ENCODE data around the gene GRIA4. TPM values are rescaled to one million over a fixed set of nuclear protein-coding genes. Genes with fewer than 3 reads are reported as not detected.
"Not testable (repeated sequence)": the region's sequence is repeated elsewhere in the genome, so short reads cannot be mapped to it uniquely, and the experiment has no call there.

GRIA4 gene
- polyA plus RNA-seq, 1 donor, result 0.75 TPM

DNA sequence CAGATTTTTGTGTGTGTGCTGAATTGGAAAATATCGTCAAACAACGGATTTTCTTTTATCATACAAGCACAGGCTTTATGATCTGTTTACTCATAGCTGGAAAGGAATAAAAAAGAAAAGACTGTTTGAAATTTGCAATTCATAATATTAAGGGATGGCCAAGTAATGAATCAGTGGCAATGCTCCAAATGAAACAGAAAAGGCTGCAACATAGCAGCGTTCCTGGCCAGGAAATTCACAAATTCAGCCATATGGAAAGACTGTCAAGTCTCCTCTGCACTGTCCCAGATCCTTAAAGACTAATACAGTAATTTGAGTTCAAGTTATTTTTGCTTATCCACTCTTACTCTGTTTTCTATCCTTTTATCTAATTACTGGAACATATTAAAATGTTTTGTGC is 313.9 kb downstream of the GRIA4 start:
- DNase-seq, result no peak

DNA sequence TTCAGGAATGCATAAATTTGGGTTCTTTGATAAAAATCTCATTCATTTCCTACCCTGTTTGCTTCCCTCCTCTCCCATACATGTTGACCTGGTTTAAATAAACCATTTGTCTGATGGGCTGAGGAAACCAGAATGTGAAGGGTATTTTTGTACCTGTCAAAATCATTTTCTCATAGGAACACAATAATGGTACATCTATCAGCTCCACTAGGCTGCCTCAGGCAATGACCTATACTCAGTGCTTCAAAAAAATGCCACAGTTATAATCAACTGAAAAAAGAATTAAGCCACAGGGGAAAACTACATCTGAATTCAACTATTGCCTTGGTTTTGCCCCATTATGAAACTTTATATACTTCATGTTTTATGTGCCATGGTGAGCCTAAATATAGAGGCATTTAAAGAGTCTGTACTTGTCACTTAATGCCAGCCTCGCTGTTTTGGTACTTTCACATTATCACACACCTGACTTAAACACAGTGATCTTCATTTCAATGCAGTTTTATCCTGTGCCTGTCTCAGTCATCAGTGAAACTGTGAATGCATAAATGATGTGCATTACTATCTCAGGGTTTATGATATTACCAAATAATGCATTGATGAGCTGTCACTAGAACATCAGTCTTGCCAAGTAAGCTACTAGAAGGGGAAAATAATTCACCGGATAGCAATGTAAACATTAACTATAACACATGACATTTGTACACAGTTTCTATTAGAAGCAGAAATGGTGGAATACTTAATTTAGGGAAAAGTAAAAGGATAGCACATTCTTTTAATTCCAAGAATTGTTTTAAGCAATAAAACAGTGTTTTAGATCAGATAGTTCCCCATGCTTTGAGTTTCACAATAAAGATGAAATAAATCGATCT is 319.4 kb downstream of the GRIA4 start:
- no peak for DNase-seq

DNA sequence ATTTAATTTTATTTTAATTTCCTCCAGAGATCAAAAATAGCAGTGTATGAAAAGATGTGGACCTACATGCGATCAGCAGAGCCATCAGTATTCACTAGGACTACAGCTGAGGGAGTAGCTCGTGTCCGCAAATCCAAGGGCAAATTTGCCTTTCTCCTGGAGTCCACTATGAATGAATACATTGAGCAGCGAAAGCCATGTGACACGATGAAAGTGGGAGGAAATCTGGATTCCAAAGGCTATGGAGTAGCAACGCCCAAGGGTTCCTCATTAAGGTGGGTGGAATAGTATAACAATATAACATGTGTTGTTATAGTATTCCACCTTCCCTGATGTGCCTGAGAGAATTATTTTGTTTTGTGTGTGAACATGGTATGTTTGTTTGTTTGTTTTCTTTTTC is 323.8 kb downstream of the GRIA4 start:
- no peak for DNase-seq

DNA sequence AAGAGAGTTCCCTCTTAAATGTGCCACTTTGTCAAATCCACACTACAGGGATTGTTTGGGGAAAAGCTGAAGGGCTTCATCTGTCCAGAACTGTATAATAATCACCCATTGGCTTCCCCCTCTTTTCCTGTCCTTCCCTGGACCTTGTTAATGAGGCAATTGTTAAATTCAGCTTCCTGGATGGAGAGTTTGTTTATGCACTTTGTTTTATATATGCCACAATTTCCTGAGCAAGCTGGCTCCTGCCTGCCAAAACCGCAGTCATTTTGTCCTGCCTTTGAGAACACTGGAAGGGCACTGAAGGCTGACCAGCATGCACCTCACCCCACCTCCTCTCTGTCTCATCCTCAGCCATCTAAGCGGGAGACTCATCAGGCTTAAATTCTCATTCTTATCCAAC is 325.9 kb downstream of the GRIA4 start:
- no peak for DNase-seq

DNA sequence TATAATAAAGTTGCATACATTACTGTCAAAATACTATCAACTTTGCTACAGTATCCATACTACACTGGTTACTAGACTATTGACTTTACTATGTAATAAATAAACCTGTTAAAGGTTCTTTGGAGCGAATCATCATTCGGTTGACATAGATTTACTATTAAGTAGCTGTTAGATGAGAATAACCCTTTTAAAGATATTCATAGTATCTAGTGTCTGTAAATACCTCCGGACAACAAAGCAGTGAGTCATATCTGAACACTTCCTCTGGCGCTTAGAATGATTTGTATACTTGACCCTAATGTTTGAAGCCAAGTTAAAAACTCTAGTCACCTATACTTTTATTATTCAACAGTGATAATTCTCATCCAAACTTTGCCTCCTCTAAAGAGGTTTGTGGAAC is 327.5 kb downstream of the GRIA4 start:
- DNase-seq, result no peak

DNA sequence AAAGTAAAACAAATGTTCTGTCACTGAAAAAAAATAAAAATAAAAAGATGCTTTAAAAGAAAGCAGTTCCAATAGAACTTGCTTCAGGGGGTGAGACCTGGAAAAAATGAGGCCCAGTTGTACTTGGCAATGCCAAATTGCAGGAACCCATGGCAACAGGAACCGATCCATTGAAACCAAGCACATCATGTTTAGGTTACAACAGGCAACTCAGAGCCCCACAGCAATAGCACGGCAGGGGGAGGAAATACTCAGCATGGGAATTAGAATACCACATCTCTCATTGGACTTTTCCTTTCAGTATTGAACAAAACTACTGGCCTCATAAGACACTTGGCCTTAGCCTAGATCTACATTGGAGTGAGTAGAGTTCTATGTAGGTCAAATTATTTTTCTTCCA is 327.9 kb downstream of the GRIA4 start:
- no peak for DNase-seq

DNA sequence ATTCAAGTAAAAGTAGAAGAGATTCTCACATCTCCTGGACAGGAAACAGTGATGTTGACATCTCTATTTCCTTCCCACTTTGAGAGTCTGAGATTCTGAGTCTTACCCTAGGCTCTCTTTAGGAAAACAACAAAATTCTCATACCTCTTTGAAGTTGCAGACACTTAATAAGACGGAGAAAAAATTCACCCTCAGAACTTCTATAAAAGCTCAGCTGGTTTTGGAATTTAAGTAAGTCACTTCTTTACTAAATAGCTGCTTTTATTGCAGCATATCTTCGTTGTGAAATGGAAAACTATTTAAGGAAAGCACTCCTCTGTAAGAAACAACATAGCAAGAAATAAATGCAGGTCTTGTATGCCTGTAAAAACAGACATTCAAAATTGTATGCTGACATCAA is 333.0 kb downstream of the GRIA4 start:
- no peak for DNase-seq

DNA sequence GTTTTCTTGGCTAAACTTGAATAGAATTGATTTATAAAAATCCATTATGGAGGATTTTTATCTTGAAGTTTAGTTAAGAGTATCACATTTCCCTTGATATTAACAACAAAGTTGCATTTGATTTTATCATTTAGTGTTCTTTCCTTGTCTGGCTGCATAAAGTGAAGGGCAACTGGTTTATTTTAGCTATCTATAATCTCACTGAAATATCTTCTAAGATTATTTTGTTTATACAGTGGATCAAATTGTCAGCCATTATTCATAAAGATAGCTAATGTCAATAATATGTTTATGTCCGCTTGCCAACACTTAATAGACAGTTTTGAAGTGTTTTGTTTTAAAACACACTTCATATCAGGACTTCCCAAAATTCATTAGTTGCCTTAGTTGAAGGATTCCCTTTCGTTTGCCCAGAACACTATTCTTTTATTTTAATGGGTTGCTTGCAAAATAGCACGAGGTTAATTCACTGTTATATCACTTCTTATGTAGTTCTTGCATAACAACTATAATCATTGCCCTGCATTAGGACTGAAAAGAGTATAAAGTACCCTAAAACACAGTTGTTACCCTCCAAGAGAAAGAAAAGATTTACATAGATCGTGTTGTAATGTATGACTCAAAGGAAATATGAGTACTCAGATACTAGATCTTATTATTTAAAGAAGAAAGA is 339.2 kb downstream of the GRIA4 start:
- DNase-seq, result no peak

DNA sequence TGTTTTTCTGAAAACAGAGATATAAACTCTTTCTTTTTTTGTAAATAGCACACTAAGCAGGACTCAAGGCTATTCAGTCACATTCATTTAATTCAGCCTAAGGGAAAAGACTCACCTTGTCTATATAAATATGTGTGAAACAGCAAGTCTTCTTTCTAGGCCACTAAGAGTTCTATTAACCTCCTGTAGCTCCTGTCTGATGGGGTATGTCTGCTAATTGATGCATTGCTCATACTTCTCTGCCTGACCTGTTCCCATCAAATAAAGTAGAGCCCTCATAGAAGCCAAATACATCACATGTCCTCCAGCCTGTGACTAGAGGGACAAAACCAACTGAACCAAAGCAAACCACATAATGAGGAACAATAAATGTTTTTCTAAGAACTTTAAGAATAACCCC is 344.0 kb downstream of the GRIA4 start:
- no peak for DNase-seq

DNA sequence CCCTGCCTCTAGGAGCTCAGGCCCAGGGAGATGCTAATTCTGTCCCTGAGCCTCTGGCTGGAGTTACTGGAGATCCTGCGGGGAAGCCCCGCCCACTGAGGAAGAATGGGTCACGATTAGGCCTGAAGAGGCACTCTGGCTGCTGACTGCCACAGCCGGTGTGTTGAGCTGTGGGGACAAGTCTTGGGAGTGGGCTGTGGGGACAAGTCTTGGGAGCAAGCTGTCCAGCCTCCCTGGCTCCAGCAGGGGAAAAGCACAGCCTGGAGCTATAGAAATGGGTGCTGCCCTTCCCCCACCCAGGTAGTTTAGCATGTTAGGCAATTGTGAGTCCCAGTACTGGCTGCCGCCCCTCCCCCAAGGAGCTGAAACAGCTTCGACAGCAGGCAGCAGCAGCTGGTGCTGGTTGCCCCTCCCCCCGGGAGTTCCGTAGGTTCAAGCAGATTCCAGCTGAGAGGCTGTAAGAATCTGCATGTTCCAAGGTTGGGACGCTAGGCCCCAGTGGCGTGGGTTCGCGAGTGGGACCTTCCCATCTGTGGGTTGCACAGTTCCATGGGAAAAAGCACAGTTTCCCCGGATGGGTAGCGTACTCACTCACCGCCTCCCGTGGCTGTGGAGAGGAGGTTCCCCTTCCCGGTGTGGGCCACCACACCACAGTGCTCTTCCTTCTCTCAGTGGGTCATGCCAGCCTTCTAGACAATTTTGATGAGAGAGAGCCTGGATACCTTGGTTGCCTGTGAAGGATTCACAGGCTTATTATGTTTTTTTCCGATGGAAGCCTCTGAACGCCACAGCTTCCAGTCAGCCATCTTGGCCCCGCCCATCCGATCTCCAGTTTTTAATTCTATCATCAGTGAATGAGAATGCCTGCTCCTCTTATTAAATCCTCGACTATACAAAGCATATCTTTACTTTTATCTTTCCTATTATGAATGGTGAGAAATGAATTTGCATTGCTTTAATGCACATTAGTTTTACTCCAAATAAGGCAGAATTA is 350.7 kb downstream of the GRIA4 start:
- no peak for DNase-seq

DNA sequence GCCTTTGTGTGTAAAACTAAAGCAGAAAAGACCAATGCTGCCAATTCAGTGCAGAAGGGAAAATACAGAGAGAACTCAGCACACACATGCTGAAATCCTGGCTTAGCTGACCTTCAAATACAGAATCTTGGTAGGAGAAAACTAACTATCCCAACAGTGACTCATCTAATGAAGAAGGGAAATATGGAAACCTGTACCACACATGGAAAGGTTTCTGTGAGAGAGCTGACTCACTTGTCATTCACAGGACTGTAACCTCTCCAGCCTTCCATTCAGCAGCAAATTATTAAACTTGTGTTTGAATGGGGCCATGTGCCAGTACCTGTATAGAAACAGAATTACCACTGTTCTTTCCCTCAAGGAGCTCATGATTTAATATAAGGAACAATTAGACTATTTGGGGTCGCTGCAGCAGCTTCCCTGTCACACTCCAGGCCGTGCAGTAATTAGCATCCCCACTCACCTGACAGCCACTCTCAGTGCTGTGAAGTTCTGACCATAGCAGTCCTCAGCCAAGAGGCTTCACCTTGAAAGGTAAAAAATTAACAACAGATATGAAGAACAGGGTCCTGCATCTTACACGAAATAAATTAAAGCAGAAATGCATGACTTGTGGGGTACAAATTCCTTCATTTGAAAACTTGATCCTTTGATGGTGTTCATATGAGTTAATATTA is 358.3 kb downstream of the GRIA4 start:
- DNase-seq, result no peak

DNA sequence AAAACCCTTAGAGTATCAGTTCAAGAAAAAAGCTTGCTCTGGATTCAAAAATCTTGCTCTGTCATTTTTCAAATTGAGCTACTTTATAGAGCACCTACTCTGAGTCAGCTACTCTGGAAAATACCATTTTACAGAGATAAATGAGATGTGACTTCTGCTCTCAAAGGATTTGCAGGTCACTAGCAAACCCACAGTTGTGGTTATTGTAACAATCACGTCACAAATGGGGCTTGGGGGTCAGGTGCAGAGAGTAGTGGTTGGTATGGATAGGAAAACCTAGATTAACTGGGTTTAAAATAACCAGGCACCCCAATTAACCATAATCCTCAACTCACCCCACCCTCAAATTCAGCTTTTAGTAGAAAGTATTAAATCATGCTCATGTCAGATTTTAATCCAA is 359.9 kb downstream of the GRIA4 start:
- DNase-seq, result no peak

DNA sequence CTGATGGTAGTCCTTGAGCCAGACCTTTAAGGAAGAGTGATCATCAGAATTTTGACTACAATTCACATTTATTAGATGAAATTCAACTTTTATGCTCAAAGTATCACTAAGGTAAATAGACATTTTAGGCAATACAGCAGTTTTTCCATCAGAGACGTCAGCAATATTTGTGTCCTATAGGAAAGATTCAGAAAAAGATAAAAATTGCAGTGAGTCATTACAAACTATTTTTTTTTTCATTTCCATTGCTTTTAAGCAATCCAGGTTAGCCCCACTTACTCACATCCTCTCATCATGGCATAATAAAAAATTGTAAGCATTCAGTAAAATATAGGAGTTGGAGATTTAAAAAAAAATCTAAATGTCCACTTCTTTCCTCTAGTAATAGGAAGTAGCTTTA is 365.3 kb downstream of the GRIA4 start:
- no peak for DNase-seq

DNA sequence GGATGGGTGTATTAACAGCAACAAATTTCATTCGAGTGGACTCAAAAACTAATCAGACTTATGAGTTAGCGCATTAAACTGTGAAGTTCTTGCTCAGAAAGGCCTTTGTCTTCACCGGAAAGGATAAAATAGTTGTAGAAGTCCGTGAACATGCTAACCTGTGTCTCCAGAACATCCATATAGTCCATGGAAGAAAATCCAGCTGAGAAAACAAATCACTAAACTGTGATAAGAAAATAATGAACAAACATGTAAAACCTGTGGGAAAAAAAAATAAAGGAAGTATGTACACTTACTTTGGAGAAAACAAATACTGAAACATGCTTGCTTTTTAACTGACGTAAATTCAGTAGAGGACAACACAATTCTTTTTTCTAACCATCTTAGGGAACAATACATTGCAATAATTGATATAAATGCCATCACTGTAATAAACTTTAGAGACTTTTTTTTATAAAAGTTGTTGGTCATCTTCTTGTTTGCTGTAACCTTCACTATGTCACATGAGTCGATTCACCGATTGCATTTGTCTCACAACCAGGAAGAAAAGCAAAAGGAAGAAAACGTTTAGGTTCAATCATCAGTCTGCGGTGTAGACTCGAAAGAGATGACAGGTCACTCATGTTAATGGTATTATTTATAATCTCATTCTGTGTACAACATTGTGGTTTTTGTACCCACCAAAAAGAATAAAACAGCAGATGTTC is 370.3 kb downstream of the GRIA4 start:
- DNase-seq, result no peak

DNA sequence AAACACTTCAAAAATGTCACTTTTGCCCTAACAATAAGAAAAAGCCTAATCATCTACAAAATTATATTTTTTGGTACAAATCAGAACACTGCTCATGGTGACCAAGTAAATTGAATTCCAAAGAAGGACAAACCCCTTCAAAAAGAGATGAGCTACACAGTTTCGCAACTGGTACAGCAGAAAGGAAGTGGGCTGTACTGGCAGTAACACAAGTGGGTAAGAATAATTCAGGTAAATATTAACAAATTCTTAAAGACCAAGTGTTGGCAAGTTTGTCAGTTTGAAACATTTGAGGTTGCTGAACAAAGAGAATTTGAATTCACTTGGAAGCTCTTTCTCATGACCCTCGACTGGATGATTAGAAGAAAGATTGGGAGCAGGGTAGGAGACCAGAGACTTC is 376.7 kb downstream of the GRIA4 start:
- no peak for DNase-seq

DNA sequence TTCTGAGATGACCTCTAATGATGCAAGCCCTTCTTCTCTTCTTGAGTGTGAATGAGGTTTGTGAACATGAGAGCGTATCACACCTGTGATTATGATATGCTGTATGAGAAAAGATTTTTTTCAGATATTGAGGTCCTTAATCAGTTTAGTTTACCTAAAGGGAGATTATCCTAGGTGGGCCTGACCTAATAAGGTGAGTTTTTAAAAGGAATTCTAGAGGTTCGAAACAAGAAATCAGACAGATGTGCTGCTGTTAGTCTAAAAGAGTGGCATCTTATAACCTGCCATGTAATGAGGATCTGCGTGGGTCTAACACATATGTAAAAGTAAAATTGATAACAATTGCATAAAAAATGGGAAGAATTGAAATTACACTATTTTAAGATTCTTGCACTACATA is 378.3 kb downstream of the GRIA4 start:
- no peak for DNase-seq

DNA sequence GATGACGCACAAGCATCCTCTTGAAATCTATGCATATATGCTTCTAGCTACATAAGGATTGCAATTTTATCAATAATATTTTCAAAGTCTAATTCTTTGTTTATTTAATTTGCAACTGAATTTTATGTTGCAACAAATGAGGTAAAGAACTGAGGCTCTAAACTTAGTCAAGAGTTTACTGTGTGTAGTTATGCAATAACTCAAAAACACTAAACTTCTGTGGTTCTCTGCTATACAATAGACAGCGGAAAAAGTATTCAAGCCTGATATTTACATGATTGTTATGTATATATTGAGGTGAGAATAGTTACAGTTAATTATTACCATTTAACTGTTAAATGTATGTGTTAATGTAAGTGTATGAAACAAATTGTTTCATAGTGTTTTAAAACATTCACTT is 379.3 kb downstream of the GRIA4 start:
- no peak for DNase-seq

DNA sequence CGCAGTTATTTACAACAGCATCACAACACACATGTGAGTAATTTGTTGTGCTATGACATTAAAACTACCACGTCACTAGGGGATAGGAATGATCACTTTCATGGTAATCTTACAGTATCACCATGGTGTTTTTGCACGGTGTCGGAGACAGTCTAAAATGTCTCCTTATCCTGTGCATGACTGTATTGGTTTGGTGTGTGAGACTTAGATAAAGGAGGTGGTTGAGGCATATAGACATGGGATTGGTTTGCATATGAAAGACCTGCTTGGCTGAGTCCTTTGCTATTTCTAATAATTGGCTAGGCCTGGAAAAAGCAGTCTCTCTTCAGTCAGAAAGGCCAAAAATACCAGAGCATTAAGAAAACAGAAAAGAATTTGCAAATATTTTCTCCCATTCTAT is 382.0 kb downstream of the GRIA4 start:
- DNase-seq, result no peak

DNA sequence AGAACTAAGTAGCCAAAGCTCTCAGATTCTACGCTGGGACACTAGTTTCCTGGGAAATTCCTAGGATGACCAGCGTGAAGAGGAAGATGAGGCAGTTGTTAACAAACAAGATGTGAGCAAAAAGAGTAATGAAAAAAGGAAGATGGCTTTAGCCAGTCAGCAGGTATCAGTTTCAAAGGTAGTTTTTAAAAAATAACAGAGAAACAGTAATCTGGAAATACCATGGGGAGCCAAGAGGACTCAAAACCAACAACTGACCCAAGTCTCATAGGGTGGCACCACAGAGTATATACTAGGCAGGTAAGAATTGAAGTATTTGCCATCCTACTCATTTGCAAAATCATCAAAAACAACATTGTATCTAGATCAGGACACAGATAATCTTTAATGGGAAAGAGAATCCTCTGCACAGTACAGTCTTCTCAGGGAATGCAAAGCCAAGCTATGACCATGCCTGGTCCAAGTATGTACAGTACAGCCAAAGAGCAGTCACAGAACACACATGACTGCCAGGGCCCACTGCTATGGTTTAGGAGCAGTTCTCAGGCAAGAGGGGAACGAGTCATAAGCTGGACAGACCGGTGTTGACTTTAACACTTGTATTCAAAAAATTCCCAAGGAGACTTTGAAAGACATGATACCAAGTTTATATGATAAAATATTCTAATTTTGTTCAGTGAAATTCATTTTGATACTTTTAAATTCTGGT is 391.6 kb downstream of the GRIA4 start:
- DNase-seq, result no peak

DNA sequence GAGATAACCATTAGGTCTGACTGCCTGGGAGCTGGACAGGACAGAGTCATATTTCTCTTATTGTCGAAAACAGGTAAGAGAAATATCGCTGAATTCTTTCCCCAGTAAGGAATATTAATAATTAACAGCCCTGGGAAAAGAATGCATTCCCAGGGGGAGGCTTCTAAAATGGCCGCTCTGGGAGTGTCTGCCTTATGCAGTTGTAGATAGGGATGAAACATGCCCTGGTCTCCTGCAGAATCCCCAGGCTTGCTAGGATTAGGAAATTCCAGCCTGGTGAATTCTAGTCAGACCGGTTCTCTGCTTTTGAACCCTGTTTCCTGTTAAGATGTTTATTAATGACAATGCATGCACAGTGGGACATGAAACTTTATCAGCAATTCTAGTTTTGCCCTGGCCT is 393.2 kb downstream of the GRIA4 start:
- not testable (repeated sequence) for DNase-seq

DNA sequence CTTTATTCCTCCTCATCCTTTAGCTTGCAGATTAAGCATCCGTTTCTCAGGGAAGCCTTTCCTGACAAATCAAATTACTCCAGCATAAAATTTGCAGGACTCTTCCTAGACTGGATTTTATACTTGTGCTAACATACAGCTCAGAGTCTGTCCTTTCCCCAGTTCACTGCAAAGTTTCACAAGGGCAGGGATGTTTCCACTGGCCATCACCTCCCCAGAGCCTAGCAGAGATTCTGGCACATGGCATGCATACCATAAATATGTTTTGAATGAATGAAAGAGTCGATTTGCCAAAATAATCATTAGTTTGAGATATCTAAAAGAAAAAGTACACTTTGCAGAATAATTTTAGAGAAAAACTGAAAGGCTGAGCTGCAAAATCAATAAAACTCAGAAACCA is 401.6 kb downstream of the GRIA4 start:
- DNase-seq, result no peak
